ENCODE data around the gene FGFR4.

The FGFR4 gene

GRCh38 chr5:177140312-177140711 lies 53.6 kb downstream of the FGFR4 start:
- FAIRE-seq: no peak
- DNase-seq (ENCODE audit: insufficient read length): no peak
- TF ChIP-seq POLR2A (IDR thresholded peaks at IDR 0.05; ENCODE audit: low read depth, low read length) (no peak), POLR2AphosphoS5 (IDR thresholded peaks at IDR 0.05; ENCODE audit: low read depth, low read length) (no peak), TAF1 (IDR thresholded peaks at IDR 0.05; ENCODE audit: borderline replicate concordance, low read depth, low read length) (no peak)

GRCh38 chr5:177141496-177141895 lies 54.8 kb downstream of the FGFR4 start:
- FAIRE-seq (no peak), DNase-seq (ENCODE audit: insufficient read length) (no peak)
- TF ChIP-seq POLR2AphosphoS5 (IDR thresholded peaks at IDR 0.05; ENCODE audit: low read depth, low read length) (no peak), TAF1 (IDR thresholded peaks at IDR 0.05; ENCODE audit: borderline replicate concordance, low read depth, low read length) (no peak), POLR2A (IDR thresholded peaks at IDR 0.05; ENCODE audit: low read depth, low read length) (no peak)

DNA sequence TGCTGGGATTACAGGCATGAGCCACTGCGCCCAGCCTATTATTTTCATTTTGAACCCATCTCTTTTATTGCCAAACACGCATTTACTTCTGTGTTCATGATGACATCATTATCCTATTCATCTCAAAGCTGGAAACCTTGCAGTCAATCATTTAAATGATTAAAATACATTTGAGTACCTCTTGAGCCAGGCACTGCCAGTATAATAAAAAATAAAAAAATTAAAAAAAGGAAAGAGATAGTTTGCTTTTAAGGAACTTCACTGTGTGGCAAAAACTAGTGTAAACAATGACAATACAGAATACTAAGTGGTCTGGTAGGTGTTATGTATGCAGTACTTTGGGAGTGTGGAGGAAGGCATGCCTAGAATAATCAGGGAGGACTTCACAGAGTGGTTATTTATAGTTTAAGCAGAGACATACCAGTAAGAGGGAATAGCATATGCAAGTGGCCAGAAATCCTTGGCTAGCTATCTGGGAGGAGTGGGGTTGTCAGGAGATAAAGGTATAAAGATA lies 55.4 kb downstream of the FGFR4 start:
- no peak for TF ChIP-seq POLR2AphosphoS5 (IDR thresholded peaks at IDR 0.05; ENCODE audit: low read depth, low read length)
- TF ChIP-seq TAF1 (IDR thresholded peaks at IDR 0.05; ENCODE audit: borderline replicate concordance, low read depth, low read length): no peak
- no peak for TF ChIP-seq POLR2A (IDR thresholded peaks at IDR 0.05; ENCODE audit: low read depth, low read length)
- FAIRE-seq (no peak), DNase-seq (ENCODE audit: insufficient read length) (no peak)

GRCh38 chr5:177142778-177143177 lies 56.1 kb downstream of the FGFR4 start:
- FAIRE-seq (no peak), DNase-seq (ENCODE audit: insufficient read length) (no peak)
- TF ChIP-seq TAF1 (IDR thresholded peaks at IDR 0.05; ENCODE audit: borderline replicate concordance, low read depth, low read length) (no peak), POLR2A (IDR thresholded peaks at IDR 0.05; ENCODE audit: low read depth, low read length) (no peak), POLR2AphosphoS5 (IDR thresholded peaks at IDR 0.05; ENCODE audit: low read depth, low read length) (no peak)

DNA sequence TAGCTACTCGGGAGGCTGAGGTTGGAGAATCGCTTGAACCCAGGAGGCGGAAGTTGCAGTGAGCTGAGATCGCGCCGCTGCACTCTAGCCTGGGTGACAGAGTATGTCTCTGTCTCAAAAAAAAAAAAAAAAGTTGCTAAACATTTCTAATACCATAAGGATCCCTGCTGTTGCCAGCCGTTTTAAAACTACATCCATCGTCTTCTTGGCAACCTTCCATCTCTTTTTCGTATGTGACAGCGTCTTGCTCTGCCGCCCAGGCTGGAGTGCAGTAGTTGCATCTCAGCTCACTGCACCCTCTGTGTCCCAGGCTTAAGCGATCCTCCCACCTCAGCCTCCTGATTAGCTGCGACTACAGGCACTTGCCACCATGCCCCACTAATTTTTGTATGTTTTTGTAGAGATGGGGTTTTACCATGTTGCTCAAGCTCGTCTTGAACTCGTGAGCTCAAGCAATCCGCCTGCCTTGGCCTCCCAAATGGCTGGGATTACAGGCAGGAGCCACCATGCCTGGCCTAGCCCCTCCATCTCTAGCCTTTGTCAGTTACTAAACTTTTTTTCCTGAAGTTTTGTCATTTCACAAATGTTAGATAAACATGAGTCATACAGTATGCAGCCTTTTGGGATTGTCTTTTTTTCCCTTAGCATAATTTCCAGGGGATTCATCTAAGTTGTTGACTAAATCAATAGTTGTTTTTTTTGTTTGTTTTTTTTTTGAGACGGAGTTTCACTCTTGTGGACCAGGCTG lies 60.4 kb downstream of the FGFR4 start:
- DNase-seq (ENCODE audit: insufficient read length): no peak
- no peak for FAIRE-seq
- 0 out of 2 replicates have a peak, but pooled peaks have one; percentile 16 for TF ChIP-seq POLR2A (IDR thresholded peaks at IDR 0.05; ENCODE audit: low read depth, low read length)
- TF ChIP-seq TAF1 (IDR thresholded peaks at IDR 0.05; ENCODE audit: borderline replicate concordance, low read depth, low read length): no peak

All from GM12892 (cell line).